PC-3 (cell line): Measurements from ENCODE around the gene DIS3L2.

Source experiments
- EZH2 ChIP-seq: fragments of 300-600 bp; sonication (generic); IDR thresholded peaks from one replicate; pipeline ENCODE4 v1.6.1; 2017; ENCODE audit warnings: antibody characterized with exemption, mild to moderate bottlenecking, low read length; ENCODE audit not compliant: unreplicated experiment
- EZH2phosphoT487 ChIP-seq: fragments of 300-600 bp; sonication (generic); IDR thresholded peaks from 2 replicates; pipeline ENCODE4 v1.6.1; 2018; ENCODE audit warnings: mild to moderate bottlenecking, antibody characterized with exemption, low read length, borderline replicate concordance
- TF ChIP-seq, protein P1 (sequence below): fragments of 300-600 bp; sonication (generic); conservative IDR thresholded peaks from 2 replicates; pipeline ENCODE4 v1.5.1; 2017; ENCODE audit warnings: antibody characterized with exemption, low read depth, mild to moderate bottlenecking, low read length

DNA sequence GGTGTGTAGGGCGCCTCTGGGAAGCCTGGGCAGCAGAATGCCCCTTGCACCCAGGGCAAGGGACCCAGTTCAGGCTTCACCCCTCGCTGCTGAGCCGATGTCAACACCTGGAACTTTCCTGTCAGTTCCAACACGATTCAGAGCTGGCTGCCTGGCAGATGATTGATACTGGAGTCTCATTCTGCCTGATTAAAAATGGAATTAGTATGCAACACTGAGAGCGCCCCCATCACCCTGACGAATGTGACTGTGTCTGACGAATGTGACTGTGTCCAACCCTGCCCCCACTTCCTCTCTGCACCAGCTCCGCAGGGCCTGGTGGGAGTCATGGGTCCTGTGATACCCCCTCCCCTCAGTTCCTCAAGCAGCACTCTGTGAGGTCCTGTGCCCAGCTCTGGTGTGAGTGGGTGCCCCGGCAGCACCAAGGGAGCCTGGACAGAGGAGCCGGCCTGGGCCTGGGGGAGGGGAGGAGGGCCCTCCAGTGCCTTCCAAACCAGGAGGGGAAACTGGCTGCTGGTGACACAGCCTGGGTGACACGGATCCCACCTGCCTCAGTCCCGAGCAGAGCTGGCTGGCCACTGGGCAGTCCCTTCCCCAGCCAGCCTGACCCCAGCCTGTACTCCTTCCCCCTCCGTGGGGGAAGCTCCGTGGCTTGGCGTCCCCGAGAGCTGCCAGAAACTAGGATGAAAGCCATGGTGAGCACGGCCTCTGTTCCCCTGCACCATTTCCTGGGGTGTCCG lies 375.6 kb downstream of the DIS3L2 start:
- TF ChIP-seq, protein P1, sequence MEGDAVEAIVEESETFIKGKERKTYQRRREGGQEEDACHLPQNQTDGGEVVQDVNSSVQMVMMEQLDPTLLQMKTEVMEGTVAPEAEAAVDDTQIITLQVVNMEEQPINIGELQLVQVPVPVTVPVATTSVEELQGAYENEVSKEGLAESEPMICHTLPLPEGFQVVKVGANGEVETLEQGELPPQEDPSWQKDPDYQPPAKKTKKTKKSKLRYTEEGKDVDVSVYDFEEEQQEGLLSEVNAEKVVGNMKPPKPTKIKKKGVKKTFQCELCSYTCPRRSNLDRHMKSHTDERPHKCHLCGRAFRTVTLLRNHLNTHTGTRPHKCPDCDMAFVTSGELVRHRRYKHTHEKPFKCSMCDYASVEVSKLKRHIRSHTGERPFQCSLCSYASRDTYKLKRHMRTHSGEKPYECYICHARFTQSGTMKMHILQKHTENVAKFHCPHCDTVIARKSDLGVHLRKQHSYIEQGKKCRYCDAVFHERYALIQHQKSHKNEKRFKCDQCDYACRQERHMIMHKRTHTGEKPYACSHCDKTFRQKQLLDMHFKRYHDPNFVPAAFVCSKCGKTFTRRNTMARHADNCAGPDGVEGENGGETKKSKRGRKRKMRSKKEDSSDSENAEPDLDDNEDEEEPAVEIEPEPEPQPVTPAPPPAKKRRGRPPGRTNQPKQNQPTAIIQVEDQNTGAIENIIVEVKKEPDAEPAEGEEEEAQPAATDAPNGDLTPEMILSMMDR = no peak
- TF ChIP-seq EZH2phosphoT487 (no peak), EZH2 (no peak)
